HEK293 (cell line): ENCODE data around the gene ZBP1.

Experiments used
- CTCF ChIA-PET: fragments of 350-600 bp; formaldehyde crosslinking; extraction: SDS; loops from one replicate; lab custom pipeline; 2021; ENCODE audit warnings: antibody characterized with exemption; lab: Yijun Ruan, JAX
- POLR2A ChIA-PET: fragments of 300-600 bp; formaldehyde crosslinking; extraction: SDS; loops from one replicate; lab custom pipeline; 2020; ENCODE audit warnings: antibody characterized with exemption, inconsistent platforms; lab: Yijun Ruan, JAX
- H3K27ac ChIP-seq: fragments of 200-500 bp; sonication (Bioruptor generic); 2 replicates; pipeline ENCODE4 v1.5.1; 2014; ENCODE audit warnings: low read depth, low read length, control low read depth, inconsistent platforms; ENCODE audit errors: extremely low read depth
- H3K36me3 ChIP-seq, 2 experiments: fragments of 200-500 bp in 1 of 2; sonication (Bioruptor generic) in 1 of 2; 1 replicate in 1 of 2; 2 replicates in 1 of 2; pipeline ENCODE4 v1.5.1; 2014 to 2017; ENCODE audit warnings: inconsistent platforms in 2 of 2, low read length in 2 of 2; ENCODE audit not compliant: control insufficient read depth in 2 of 2, insufficient read depth in 1 of 2
- H3K4me1 ChIP-seq: fragments of 200-500 bp; sonication (Bioruptor generic); 2 replicates; pipeline ENCODE4 v1.5.1; 2014; ENCODE audit warnings: mild to moderate bottlenecking, low read length, inconsistent platforms; ENCODE audit not compliant: control insufficient read depth, insufficient read depth
- H3K4me3 ChIP-seq: 2 replicates; pipeline ENCODE4 v1.5.1; 2011; ENCODE audit warnings: low read depth, mild to moderate bottlenecking, control low read depth, low read length, moderate library complexity
- H3K9me3 ChIP-seq: fragments of 200-500 bp; sonication (Bioruptor generic); 2 replicates; pipeline ENCODE4 v1.5.1; 2014; ENCODE audit warnings: low read depth, low read length, inconsistent platforms; ENCODE audit not compliant: control insufficient read depth, insufficient read depth
- BCL11A ChIP-seq: fragments of 450-650 bp; formaldehyde crosslinking; IDR thresholded peaks from 2 replicates; pipeline ENCODE4 v1.5.1; 2016; ENCODE audit warnings: low read depth, missing biosample characterization, missing genetic modification characterization
- GLIS2 ChIP-seq: fragments of 450-650 bp; formaldehyde crosslinking; IDR thresholded peaks from 2 replicates; pipeline ENCODE4 v1.5.1; 2016; ENCODE audit warnings: missing biosample characterization, missing genetic modification characterization
- HOXD13 ChIP-seq: sonication (generic); formaldehyde crosslinking; IDR thresholded peaks from 2 replicates; pipeline ENCODE4 v1.8.0; 2022; ENCODE audit warnings: missing genetic modification reagents, borderline replicate concordance
- KLF8 ChIP-seq: fragments of 450-650 bp; formaldehyde crosslinking; IDR thresholded peaks from 2 replicates; pipeline ENCODE4 v1.5.1; 2016; ENCODE audit warnings: missing biosample characterization, missing genetic modification characterization
- TRIM28 ChIP-seq: IDR thresholded peaks from 2 replicates; pipeline ENCODE4 v1.6.1; 2011; ENCODE audit warnings: low read length, control low read depth, borderline replicate concordance
- ZBTB17 ChIP-seq: fragments of 450-650 bp; formaldehyde crosslinking; IDR thresholded peaks from 2 replicates; pipeline ENCODE4 v1.5.1; 2016; ENCODE audit warnings: missing biosample characterization, missing genetic modification characterization
- ZFP69B ChIP-seq: fragments of 450-650 bp; formaldehyde crosslinking; IDR thresholded peaks from 2 replicates; pipeline ENCODE4 v1.5.1; 2016; ENCODE audit warnings: missing biosample characterization, missing genetic modification characterization
- ZNF350 ChIP-seq: fragments of 450-650 bp; formaldehyde crosslinking; IDR thresholded peaks from 2 replicates; pipeline ENCODE4 v1.5.0; 2017; ENCODE audit warnings: missing biosample characterization, mild to moderate bottlenecking, missing genetic modification characterization
- ZNF37A ChIP-seq: fragments of 450-650 bp; IDR thresholded peaks from 2 replicates; pipeline ENCODE4 v1.5.1; 2018; ENCODE audit warnings: missing biosample characterization, missing genetic modification characterization
- ZNF423 ChIP-seq: fragments of 450-650 bp; formaldehyde crosslinking; IDR thresholded peaks from 2 replicates; pipeline ENCODE4 v1.5.1; 2016; ENCODE audit warnings: missing biosample characterization, missing genetic modification characterization
- ZNF426 ChIP-seq: fragments of 450-650 bp; formaldehyde crosslinking; IDR thresholded peaks from 2 replicates; pipeline ENCODE4 v1.5.1; 2017; ENCODE audit warnings: missing biosample characterization, missing genetic modification characterization, mild to moderate bottlenecking, inconsistent platforms, moderate library complexity
- ZNF529 ChIP-seq: fragments of 450-650 bp; formaldehyde crosslinking; IDR thresholded peaks from 2 replicates; pipeline ENCODE4 v1.5.1; 2017; ENCODE audit warnings: missing genetic modification characterization, missing biosample characterization; ENCODE audit not compliant: insufficient replicate concordance
- ZNF548 ChIP-seq: fragments of 450-650 bp; formaldehyde crosslinking; IDR thresholded peaks from 2 replicates; pipeline ENCODE4 v1.5.1; 2016; ENCODE audit warnings: missing biosample characterization, missing genetic modification characterization
- ZNF654 ChIP-seq: fragments of 450-650 bp; formaldehyde crosslinking; IDR thresholded peaks from 2 replicates; pipeline ENCODE4 v1.5.1; 2016; ENCODE audit warnings: low read depth, missing biosample characterization, missing genetic modification characterization
- ZNF658 ChIP-seq: fragments of 450-650 bp; formaldehyde crosslinking; IDR thresholded peaks from 2 replicates; pipeline ENCODE4; 2016; ENCODE audit warnings: missing biosample characterization, missing genetic modification characterization
- ZNF837 ChIP-seq: fragments of 450-650 bp; formaldehyde crosslinking; IDR thresholded peaks from 2 replicates; pipeline ENCODE4 v1.5.1; 2016; ENCODE audit warnings: missing biosample characterization, missing genetic modification characterization
- TF ChIP-seq, protein P1 (sequence below): fragments of 450-650 bp; formaldehyde crosslinking; IDR thresholded peaks from 2 replicates; pipeline ENCODE4 v1.5.1; 2016; ENCODE audit warnings: missing biosample characterization, missing genetic modification characterization
- TF ChIP-seq, protein P2 (sequence below): fragments of 450-650 bp; formaldehyde crosslinking; IDR thresholded peaks from 2 replicates; pipeline ENCODE4 v1.5.1; 2016; ENCODE audit warnings: missing biosample characterization, missing genetic modification characterization
- TF ChIP-seq, protein P3 (sequence below): fragments of 450-650 bp; formaldehyde crosslinking; IDR thresholded peaks from 2 replicates; pipeline ENCODE4 v1.5.1; 2016; ENCODE audit warnings: missing biosample characterization, missing genetic modification characterization, low read depth
- TF ChIP-seq, protein P4 (sequence below): fragments of 450-650 bp; formaldehyde crosslinking; IDR thresholded peaks from 2 replicates; pipeline ENCODE4 v1.5.1; 2017; ENCODE audit warnings: missing biosample characterization, missing genetic modification characterization
- TF ChIP-seq, protein P5 (sequence below): fragments of 450-650 bp; formaldehyde crosslinking; IDR thresholded peaks from 2 replicates; pipeline ENCODE4 v1.5.1; 2017; ENCODE audit warnings: missing biosample characterization, missing genetic modification characterization
- TF ChIP-seq, protein P6 (sequence below): fragments of 450-650 bp; formaldehyde crosslinking; IDR thresholded peaks from 2 replicates; pipeline ENCODE4 v1.5.1; 2016; ENCODE audit warnings: missing biosample characterization, missing genetic modification characterization

Gene ZBP1

DNA sequence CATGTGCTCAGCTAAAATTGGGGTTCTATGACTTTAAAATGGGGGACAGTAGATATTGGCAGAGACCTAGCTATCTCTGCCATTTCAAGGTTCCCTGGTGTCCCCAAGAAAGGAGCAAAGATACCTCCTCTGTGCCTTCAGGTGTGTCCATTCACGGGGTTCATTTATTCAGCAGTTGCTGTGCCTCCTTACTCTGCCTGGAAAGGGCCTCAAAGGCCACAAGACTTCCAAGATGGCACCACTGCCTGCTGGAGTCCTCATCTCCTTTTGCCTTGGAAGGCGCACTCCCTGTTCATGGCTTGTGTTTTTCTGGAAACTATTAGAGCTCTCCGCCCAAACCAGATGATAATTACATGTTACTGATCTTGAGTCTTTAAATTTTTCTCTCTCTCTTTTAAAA lies 3.9 kb upstream of the ZBP1 start (continued):
- TF ChIP-seq, protein P1, sequence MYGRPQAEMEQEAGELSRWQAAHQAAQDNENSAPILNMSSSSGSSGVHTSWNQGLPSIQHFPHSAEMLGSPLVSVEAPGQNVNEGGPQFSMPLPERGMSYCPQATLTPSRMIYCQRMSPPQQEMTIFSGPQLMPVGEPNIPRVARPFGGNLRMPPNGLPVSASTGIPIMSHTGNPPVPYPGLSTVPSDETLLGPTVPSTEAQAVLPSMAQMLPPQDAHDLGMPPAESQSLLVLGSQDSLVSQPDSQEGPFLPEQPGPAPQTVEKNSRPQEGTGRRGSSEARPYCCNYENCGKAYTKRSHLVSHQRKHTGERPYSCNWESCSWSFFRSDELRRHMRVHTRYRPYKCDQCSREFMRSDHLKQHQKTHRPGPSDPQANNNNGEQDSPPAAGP (tag by site-specific recombination), result no peak
- TF ChIP-seq BCL11A (tag by site-specific recombination), result no peak

DNA sequence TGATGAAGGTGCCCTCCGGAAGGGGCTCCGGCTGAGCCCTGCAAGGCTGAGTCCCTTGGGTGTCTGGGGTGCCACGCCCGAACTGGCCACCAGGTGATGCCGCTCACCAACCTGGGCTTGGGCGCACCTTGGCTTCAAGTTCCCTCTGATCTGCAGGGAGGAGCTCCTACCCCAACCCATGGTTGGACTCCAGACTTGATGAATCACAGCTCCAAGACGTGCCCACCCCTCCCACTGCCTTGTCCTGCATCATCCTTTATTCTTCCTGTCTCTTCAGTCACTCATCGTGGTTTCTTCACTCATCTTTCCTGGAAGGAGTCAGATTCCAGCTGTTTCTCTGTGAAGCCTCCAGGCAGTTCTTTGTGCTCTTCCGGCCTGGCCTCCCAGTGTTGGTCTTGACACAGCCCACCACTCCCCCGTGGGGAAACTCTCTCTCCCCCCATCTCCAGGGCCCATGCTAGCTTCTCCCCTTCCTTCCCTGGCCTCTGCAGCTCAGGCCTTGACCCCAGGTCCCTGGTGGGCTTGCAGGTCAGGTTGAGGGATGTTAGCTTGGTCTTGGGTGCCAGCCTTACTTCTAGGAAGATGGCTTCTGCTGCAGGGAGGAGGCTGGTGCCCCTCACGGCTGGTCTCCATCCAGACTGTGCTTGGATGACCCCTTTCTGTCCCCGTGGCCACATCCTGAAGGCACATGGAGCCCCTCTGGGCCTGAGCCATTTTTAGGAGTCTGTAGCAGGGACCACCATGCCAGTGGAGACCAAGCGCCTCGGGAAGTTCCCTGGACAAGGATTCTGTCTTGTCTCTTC lies 2.6 kb upstream of the ZBP1 start:
- ChIA-PET POLR2A (no interaction called here), CTCF (interaction anchor here (0.6 to 4.6 kb wide), 33 partner anchors 14 to 875 kb away, joined by 3 to 50 read pairs (median 3); no protein-coding TSS in a partner anchor)
- Histone ChIP-seq H3K9me3 (no peaks in the 10 kb centered on the region), H3K4me3 (no peak overlapping the region), H3K27ac (no peak overlapping the region), H3K4me1 (peaks cover 3% of the 10 kb centered on the region; the same call in 1 of the 2 replicates), H3K36me3 (no peaks in the 10 kb centered on the region)
- TF ChIP-seq HOXD13 (CRISPR knock-in tag) (no peak), TRIM28 (no peak), ZNF37A (tag by site-specific recombination) (no peak), ZFP69B (tag by site-specific recombination) (no peak), ZNF350 (tag by site-specific recombination) (no peak), KLF8 (tag by site-specific recombination) (no peak), GLIS2 (tag by site-specific recombination) (no peak), ZNF658 (tag by site-specific recombination) (no peak), ZNF837 (no peak), ZNF423 (0 out of 2 replicates have a peak, but pooled peaks have one; percentile 19), ZNF654 (peak; percentile 77), ZNF548 (no peak), ZBTB17 (tag by site-specific recombination) (peak; percentile 53), ZNF529 (no peak), ZNF426 (tag by site-specific recombination) (no peak)
- TF ChIP-seq, protein P2, sequence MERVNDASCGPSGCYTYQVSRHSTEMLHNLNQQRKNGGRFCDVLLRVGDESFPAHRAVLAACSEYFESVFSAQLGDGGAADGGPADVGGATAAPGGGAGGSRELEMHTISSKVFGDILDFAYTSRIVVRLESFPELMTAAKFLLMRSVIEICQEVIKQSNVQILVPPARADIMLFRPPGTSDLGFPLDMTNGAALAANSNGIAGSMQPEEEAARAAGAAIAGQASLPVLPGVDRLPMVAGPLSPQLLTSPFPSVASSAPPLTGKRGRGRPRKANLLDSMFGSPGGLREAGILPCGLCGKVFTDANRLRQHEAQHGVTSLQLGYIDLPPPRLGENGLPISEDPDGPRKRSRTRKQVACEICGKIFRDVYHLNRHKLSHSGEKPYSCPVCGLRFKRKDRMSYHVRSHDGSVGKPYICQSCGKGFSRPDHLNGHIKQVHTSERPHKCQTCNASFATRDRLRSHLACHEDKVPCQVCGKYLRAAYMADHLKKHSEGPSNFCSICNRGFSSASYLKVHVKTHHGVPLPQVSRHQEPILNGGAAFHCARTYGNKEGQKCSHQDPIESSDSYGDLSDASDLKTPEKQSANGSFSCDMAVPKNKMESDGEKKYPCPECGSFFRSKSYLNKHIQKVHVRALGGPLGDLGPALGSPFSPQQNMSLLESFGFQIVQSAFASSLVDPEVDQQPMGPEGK (tag by site-specific recombination), result no peak
- TF ChIP-seq, protein P3, sequence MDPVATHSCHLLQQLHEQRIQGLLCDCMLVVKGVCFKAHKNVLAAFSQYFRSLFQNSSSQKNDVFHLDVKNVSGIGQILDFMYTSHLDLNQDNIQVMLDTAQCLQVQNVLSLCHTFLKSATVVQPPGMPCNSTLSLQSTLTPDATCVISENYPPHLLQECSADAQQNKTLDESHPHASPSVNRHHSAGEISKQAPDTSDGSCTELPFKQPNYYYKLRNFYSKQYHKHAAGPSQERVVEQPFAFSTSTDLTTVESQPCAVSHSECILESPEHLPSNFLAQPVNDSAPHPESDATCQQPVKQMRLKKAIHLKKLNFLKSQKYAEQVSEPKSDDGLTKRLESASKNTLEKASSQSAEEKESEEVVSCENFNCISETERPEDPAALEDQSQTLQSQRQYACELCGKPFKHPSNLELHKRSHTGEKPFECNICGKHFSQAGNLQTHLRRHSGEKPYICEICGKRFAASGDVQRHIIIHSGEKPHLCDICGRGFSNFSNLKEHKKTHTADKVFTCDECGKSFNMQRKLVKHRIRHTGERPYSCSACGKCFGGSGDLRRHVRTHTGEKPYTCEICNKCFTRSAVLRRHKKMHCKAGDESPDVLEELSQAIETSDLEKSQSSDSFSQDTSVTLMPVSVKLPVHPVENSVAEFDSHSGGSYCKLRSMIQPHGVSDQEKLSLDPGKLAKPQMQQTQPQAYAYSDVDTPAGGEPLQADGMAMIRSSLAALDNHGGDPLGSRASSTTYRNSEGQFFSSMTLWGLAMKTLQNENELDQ, result no peak
- TF ChIP-seq, protein P4, sequence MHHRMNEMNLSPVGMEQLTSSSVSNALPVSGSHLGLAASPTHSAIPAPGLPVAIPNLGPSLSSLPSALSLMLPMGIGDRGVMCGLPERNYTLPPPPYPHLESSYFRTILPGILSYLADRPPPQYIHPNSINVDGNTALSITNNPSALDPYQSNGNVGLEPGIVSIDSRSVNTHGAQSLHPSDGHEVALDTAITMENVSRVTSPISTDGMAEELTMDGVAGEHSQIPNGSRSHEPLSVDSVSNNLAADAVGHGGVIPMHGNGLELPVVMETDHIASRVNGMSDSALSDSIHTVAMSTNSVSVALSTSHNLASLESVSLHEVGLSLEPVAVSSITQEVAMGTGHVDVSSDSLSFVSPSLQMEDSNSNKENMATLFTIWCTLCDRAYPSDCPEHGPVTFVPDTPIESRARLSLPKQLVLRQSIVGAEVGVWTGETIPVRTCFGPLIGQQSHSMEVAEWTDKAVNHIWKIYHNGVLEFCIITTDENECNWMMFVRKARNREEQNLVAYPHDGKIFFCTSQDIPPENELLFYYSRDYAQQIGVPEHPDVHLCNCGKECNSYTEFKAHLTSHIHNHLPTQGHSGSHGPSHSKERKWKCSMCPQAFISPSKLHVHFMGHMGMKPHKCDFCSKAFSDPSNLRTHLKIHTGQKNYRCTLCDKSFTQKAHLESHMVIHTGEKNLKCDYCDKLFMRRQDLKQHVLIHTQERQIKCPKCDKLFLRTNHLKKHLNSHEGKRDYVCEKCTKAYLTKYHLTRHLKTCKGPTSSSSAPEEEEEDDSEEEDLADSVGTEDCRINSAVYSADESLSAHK (tag by site-specific recombination), result no peak
- TF ChIP-seq, protein P5, sequence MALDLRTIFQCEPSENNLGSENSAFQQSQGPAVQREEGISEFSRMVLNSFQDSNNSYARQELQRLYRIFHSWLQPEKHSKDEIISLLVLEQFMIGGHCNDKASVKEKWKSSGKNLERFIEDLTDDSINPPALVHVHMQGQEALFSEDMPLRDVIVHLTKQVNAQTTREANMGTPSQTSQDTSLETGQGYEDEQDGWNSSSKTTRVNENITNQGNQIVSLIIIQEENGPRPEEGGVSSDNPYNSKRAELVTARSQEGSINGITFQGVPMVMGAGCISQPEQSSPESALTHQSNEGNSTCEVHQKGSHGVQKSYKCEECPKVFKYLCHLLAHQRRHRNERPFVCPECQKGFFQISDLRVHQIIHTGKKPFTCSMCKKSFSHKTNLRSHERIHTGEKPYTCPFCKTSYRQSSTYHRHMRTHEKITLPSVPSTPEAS (tag by site-specific recombination), result no peak
- TF ChIP-seq, protein P6, sequence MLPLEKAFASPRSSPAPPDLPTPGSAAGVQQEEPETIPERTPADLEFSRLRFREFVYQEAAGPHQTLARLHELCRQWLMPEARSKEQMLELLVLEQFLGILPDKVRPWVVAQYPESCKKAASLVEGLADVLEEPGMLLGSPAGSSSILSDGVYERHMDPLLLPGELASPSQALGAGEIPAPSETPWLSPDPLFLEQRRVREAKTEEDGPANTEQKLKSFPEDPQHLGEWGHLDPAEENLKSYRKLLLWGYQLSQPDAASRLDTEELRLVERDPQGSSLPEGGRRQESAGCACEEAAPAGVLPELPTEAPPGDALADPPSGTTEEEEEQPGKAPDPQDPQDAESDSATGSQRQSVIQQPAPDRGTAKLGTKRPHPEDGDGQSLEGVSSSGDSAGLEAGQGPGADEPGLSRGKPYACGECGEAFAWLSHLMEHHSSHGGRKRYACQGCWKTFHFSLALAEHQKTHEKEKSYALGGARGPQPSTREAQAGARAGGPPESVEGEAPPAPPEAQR (tag by site-specific recombination), result no peak
